Testis (tissue), 2 donors: Measurements from ENCODE around the gene SLC7A9.

Experiments used
- CTCF ChIP-seq, 3 experiments: fragments of 450-650 bp in 2 of 3; fragments of 200-600 bp in 1 of 3; sonication (generic) in 1 of 3; IDR thresholded peaks; one replicate each; pipeline ENCODE4 v1.5.1; 2016 to 2019; ENCODE audit warnings: antibody characterized with exemption in 3 of 3, mild to moderate bottlenecking in 2 of 3, moderate library complexity in 1 of 3
- POLR2A ChIP-seq: fragments of 450-650 bp; IDR thresholded peaks from one replicate; pipeline ENCODE4 v1.6.1; 2017; ENCODE audit warnings: antibody characterized with exemption, mild to moderate bottlenecking, moderate library complexity

GRCh38 chr19:32813862-32814425, 55.6 kb downstream of the SLC7A9 start:
- no peak for TF ChIP-seq POLR2A
- TF ChIP-seq CTCF (IDR thresholded peaks at IDR 0.05), result no peak
